ENCODE results near the gene MAGI3.

Gene MAGI3

DNA sequence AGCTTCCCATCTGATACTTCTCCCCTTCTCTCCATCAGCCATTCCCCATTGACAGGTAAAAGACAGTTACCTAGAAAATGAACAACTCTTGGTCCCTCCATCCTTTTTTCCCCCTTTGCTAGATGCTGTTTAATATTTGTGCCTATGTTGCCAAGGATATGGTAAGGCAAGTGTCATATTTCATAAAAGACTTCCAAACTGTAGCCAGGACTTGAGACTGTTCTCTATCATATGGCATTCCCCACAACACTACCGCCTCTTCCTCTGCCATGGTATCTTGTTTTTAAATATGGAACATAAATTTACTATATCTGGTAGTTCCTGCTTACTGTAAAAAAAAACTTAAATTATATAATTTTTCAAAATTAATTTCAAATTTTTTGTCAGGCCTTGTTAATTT is 271.8 kb downstream of the MAGI3 start:
- no peak for DNase-seq

DNA sequence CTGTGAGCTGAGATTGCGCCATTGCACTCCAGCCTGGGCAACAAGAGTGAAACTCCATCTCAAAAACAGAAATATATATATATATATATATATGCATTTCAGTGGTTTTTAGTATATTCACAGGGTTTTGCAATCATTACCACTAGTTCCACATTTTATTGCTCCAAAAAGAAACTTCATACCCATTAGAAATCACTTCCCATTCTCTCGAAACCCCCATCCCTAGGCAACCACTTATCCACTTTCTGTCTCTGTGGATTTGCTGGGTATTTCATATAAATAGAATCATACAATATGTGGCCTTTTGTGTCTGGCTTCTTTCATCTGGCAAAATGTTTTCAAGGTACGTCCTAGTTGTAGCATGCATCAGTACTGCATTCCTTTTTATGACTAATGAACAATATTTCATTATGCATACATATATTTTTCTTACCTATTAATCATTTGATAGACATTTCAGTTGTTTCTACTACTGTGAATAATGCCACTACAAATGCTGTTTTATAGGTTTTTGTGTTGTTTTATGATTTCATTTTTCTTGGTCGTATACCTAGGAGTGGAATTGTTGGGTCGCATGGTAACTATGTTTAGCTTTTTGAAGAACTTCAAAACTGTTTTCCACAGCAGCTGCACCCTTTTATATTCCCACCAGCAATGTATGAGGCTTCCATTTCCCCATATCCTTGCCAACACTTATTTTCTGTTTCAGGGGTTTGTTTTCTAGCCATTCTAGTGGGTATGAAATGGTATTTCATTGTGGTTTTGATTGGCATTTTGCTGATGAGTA is 273.0 kb downstream of the MAGI3 start:
- no peak for DNase-seq

DNA sequence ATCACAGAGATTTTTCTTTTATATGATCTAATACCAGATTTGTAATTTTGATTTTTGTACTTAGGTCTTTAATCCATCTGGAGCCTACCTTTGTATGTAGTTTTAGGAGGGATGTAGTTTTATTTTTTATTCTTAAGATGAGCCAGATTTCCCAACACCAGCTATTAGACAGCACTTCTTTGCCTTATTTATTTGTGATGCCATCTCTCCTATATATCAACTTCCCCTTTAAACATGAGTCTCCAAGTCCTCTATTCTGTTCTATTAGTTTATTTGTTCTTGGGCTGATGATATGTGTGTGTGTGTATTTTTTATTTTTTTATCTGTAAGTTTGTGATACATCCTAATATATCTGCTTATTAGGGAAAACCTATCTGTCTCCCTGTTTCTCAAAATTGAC is 274.8 kb downstream of the MAGI3 start:
- no peak for DNase-seq

DNA sequence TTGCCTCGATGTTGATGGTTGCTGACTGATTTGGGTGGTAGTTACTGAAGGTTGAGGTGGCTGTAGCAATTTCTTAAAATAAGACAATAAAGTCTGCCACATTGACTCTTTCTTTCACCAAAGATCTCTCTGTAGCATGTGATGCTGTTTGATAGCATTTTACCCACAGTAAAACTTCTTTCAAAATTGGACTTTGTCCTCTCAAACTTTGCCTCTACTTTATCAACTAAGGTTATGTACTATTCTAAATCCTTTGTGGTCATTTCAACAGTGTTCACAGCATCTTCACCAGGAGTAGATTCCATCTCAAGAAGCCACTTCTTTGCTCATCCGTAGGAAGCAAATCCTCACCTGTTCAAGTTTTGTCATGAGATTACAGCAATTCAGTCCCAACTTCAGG is 275.8 kb downstream of the MAGI3 start:
- no peak for DNase-seq

DNA sequence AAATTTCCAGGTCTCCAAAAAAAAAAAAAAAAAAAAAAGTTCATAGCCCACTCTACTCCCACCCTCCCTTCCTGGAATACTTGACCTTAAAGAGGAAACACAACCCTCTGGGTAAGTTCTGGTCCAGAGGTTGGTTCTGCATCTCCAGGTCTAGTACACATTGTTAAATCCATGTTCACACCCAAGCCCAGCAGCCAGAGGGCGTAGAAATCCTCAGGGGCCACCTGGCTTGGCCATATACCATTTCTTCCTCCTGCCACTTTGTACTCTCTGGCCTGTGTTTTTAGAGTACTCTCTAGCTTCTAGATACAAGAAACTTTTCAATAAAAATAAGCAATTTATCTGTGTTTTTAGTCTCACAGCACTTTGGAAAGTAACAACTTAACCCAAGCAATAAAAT is 279.7 kb downstream of the MAGI3 start:
- DNase-seq, result no peak

DNA sequence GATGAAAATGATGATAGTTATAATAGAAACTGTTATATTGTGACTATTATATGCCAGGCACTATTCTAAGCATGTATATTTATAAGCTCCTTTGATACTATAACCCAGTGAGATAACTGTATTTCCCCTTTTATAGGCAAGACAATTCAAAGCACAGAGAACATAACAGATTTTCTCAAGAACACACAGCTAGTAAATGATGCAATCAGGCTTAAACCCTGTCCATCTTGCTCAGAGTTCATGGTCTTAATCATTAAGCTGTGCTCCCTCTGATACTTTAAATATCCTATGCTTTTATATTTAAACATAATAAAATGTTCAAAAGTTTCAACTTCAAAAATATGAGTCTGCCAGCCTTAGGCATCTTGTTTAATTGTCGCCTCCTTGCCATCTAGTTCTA is 280.3 kb downstream of the MAGI3 start:
- DNase-seq, result no peak

DNA sequence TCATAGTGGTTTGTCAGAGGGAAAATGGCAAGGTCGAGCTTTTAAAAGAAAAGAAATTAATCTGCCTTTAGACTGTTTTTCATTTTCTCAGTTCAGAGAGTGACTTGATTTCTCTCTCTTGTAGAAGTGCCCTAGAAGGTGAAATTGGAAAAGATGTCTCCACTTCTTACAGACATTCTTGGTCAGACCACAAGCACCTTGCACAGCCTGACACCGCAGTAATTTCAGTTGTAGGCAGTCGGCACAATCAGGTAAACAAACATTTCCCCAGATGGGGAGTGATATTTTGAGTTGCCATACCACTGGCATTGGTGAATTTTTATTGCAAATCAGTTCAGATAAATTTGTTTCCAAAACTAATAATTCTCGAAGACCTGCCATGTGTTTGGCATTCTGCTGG is 282.2 kb downstream of the MAGI3 start:
- no peak for DNase-seq

DNA sequence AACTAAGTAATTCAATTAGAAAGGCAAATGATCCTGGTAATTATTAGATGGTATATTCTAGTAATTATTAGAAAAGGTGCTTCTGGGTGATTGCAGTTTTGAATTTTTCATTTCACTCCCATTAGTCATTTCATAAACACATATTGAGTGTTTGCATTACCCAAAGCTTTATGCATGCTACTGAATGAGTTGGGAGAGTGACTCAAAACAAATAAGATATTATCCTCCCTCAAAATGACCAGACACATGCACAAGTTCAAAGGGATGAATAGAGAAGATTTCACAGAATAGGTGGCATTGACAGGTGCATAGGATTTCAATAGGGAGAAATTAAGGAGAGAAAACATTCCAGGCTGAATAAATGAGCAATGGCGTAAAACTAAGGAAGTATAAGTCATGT is 284.3 kb downstream of the MAGI3 start:
- DNase-seq, result no peak

DNA sequence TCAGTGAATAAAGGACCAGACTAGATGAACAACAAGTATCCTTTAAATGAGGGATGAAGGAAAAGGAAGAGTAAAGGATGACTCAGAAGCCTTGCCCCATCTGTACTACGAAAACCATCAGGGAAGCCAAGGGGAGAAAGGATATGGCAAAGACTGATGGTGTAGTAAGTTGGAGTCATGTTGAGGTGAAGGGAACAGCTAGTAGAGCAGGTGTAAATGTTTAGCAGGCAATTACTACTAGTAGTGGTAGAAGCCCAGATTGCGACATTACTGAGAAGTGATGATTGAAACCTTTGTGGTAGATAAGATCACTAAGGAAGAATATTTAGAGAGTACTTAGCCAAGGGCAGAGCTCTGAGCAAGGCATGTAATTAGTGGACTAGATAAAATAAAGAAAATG is 285.0 kb downstream of the MAGI3 start:
- no peak for DNase-seq

DNA sequence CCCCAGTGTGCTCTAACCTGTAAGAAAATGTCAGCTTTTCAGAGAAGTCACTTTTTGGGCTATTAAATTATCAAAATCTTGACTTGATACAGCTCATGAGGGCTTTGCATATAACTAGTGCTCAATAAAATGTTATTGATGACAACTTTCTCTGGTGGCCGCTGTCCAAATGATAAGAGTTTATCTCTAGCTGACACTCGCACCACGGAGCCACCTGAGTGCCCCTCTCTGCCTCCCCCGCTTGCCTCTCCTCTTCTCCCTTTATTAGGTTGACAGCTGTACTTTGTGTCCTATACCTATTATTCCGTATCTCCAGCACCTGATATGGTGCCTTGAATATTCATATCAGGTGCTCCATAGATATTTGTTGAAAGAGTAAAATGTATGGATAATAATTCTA is 286.2 kb downstream of the MAGI3 start:
- DNase-seq, result no peak

DNA sequence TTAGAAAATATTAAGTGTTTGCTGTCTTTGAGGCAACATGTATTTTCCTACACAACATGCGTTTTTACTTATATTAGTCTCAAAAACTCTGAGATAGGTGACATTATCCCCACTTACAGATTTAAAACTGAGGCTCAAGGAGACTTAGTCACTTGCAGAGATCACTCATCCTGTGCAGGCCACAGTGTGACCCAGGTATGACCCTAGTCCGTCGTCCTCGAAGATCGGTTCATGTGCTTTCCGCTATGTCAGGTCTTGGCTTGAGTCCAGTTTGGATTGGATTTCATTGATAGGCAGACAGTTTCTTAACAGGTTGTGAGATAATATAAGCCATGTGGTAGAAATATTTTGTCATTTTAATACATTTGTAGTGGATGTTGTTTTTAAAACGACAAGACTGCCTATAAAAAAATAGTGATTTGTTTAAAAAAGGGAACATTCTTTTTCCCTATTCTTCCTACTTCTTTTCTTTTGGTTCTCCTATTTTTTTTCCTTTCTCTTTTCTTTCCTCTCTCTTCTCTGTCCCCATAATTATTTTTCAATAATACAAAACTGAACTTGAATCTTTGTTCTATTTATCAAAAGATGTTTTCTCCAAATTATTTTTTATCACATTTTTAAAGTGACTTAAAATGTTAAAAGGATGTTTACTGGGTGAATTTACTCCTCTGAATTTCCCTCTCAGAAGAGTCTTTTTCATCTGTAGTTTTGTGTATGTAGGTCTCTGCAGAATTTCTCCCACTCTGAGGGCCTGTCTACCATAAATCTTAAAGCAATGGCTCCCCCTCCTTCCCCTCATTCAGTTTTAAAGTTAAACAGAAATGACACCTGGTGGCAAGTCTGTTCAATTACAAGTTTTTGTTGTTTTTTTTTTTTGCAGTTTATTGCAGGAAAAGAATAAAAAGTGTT is 287.2 kb downstream of the MAGI3 start:
- DNase-seq, result peak; percentile 17

DNA sequence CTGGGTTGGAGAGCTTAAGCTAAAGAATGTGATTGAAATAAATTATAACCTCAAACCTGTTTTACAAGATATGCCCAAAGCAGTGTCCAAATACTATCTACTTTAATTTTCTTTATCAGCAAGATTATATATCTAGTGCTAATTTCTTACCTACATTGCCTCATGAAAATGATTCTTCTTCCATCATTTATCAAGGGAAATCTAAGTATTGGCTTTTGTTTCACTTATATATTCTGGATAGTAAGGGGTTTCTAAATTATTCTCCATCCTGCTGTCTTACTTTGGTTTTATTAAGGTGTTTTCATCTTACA is 287.8 kb downstream of the MAGI3 start:
- no peak for DNase-seq

DNA sequence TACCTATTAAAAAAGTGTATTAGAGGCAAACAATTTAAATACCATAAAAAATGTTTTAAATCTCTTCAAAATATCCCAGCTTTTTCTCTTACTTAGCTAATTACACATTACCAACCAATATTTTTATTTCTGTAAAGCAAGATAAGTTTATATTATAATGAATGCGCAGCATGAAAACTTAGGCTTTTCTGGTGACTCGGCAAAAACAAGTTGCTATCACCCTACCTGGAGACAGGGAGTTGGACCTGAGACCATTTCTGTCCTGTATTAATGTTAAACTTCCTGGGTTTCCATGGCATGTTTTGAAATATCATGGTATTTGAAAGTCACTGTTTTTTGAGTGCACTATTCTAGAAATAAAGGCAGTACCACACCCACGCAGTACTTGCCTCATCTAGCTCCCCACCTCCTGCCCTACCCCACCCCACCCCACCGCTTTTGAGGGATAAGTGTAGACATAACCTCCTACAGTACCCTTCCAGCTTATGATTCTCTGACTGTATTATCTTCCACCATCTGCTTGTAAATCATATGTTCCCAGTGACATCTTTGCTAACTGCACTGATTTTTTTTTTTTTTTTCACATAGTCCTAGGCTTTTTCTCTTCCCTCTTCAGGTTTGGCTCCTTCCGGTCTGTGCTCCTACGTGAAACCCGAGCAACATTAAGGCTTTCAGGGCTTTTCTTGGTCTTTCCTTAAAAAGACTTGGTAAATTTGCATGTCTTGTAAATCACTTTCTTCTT is 291.5 kb downstream of the MAGI3 start:
- no peak for DNase-seq

DNA sequence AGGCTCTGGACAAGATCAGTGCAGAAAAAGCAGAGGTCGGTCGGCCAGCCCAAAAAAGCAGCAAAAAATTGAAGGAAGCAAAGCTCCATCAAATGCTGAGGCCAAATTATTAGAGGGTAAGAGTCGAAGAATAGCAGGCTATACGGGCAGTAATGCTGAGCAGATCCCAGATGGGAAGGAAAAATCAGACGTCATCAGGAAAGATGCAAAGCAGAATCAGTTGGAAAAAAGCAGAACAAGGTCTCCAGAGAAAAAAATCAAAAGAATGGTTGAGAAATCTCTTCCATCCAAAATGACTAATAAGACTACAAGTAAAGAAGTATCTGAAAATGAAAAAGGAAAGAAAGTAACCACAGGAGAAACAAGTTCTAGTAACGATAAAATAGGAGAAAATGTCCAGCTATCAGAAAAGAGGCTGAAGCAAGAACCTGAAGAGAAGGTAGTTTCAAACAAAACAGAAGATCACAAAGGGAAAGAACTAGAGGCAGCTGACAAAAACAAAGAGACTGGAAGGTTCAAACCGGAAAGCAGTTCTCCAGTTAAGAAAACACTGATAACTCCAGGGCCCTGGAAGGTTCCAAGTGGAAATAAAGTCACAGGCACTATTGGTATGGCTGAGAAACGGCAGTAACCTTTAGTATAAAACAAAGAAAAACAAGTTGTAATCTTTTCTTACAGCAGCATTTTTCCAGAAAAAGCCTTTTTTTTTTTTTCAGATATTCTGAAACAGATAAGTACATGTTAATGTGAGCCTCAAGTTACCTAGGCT is 293.3 kb downstream of the MAGI3 start:
- DNase-seq, result no peak

DNA sequence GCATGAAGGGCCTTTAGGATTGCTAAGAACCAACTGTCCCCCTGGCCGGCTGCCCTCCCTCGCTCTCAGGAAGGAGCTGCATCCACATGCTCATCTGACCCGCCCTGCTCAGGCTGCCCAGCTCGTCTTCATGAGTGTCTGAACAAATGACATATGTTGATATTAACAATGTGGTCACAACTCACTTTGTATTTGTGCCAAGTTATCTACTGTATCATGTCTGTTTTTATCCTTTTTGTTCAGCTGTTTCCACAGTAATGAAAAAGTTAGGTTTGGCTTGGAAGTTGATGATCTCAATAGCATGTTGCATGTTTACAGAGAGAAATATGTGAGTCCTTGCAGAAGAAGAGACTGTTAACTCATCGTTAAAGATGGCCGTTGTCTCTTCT is 293.8 kb downstream of the MAGI3 start:
- DNase-seq, result no peak

DNA sequence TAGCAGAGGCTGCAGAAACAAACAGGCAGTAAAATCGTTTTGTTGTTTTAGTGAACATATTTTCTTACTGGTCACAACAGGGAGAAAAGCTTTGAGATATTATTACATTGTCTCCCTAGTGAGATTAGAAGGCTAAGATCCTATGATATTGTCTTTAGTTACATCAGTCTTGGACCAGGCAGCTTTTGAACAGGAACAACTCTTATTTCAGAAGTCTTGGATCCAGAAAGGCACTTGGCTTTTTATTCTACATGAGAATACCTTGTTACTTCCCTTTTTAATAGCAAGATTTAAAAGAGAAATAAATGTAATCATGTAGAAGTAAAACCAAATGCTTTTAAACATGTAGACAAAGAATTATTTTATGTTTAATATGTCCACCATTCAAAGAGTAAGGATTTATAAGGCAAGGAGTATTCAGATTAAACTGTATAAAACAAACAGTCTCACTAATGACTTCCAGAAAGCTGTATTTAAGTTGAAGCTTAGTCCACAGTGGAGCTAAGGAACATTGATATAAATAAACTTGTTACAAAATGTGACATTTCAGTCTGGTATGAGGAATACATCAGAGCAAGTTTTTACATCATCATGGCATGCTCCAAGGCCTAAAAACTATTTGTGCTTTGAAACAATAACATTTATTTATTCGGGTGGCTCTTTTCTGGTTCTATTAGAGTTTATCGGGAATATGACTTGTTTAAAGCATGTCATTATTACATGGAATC is 296.7 kb downstream of the MAGI3 start:
- DNase-seq, result no peak

DNA sequence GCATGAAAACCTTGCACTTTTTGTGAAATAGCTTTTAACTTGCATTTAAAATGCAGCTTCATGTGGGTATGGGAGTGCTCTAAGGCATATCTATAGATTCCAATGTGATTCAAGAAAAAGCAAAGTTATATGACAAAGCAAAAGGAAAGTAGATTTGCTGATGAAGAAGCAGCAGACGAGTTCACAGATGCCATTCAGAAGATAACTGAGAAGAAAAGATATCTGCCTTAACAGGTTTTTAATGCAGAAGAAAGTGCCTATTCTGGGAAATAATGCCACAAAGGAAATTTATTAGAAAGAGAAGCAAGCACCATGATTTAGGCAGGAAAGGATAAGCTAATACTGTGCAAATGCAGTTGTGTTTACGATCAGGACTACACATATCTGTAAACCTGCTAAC is 300.9 kb downstream of the MAGI3 start:
- no peak for DNase-seq

DNA sequence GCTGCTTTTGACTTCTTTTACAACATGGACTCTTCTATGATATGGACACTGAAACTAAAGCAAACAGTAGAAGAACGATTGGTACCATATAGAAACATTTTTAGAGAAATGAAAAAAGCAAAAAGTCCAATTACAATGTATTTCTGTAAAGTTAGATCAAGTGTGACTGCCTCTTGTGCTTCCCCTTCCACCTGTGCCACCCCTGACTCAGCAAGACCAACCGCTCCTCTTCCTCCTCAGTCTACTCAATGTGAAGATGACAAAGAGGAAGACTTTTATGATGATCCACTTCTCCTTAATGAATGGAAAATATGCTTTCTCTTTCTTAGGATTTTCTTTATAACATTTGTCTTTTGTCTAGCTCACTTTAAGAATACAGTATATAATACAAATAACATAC is 302.0 kb downstream of the MAGI3 start:
- no peak for DNase-seq

DNA sequence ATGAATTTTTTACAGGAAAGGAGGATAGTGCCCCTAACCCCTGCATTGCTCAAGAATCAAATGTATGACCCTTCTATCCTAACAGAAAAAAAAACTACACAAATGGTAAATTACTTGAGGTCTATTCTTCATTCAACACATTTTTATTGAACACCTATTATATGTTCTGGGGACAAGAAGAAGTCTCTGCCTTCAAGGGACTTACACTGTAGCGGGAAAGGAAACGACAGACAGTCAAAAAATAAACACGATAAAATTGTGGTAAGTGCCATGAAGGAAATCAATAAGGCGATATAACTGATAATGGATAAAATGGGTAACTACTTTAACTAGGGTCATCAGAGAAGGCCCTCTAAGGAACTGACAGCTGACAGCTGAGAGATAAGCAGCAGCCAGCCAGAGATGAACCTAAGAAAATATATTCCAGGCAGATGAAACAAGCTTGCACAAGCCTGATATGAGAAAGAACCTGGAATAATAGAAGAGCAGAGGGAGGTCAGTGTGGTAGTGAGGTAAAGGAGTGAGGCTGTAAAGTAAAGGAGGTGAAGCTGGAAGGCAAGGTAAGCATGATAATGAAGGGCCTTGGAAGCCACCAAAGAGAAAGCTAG is 302.6 kb downstream of the MAGI3 start:
- no peak for DNase-seq

DNA sequence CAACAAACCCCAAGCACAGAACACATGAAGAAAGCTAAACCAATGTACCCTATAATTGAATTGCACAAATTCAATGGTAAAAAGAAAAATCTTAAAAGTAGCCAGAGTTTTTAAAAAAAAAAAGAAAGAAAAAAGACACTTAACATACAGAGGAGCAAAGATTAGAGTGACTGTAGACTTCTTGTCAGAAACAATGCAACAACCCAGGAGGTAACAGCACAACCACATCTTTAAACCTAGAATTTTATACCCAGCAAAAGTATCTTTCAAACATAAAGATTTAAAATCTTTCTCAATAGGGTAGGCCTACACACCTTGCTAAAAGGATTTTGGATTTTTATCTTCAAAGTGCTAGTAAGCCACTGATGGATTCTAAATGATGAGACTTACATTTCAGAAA is 304.6 kb downstream of the MAGI3 start:
- no peak for DNase-seq

DNA sequence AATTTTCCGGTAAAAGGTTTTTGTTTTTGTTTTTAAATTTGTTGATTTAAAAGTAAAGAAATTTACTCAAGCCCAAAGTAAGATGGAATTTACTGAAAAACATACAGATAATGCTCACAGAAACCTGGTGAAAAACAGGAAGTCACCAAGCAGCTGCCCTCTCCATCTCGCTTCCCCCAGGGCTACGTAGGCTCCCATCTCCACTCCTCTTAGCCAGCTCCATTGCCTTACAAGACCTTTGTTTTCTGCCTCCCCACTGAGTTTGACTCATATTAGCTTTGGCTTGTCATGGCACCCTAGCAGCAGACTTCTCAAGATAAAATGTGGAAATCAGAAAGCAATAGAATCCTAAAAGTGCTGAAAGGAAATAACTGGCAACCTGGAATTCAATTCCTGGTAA is 311.1 kb downstream of the MAGI3 start:
- DNase-seq, result no peak

Measured in SHP77 treated with DMSO at 0.1 percent for 48 hours (cell line).